WTC11 (cell line): ENCODE measurements around the gene FHAD1.

Experiments used
- NFYB ChIP-seq: sonication (generic); formaldehyde crosslinking; conservative IDR thresholded peaks from 2 replicates; pipeline ENCODE4 v1.8.0; 2022; ENCODE audit warnings: low read depth, missing genetic modification reagents
- SP1 ChIP-seq: sonication (generic); formaldehyde crosslinking; conservative IDR thresholded peaks from 2 replicates; pipeline ENCODE4 v1.8.1; 2022; ENCODE audit warnings: missing genetic modification reagents
- ZNF121 ChIP-seq: sonication (generic); formaldehyde crosslinking; IDR thresholded peaks from 2 replicates; pipeline ENCODE4 v1.8.0; 2023; ENCODE audit warnings: missing genetic modification reagents

GRCh38 chr1:15260418-15261154 lies 13.6 kb downstream of the FHAD1 start:
- no peak for TF ChIP-seq NFYB
- no peak for TF ChIP-seq ZNF121 (CRISPR knock-in tag)
- no peak for TF ChIP-seq SP1 (CRISPR knock-in tag)
